SK-N-SH (cell line): ENCODE results near the gene KRT85. TPM values are rescaled to one million over a fixed set of nuclear protein-coding genes. Genes with fewer than 3 reads are reported as not detected.

Source experiments
- CTCF ChIA-PET: fragments of 300-600, 350-600 bp; formaldehyde crosslinking; extraction: SDS; loops from one replicate; lab custom pipeline; 2021; lab: Yijun Ruan, JAX
- POLR2A ChIA-PET: fragments of 350-600 bp; sonication (Branson Sonifier 250); formaldehyde crosslinking; extraction: SDS; loops from one replicate; lab custom pipeline; 2020; ENCODE audit warnings: antibody characterized with exemption, inconsistent platforms; lab: Yijun Ruan, JAX
- DNase-seq: peaks from one replicate; pipeline ENCODE4 v3.0.0; 2012
- H2AFZ ChIP-seq: fragments of 200-600 bp; sonication (generic); 2 replicates; pipeline ENCODE4 v1.8.1; 2016; ENCODE audit warnings: antibody characterized with exemption, mild to moderate bottlenecking, low read depth
- H3F3A ChIP-seq: fragments of 200-600 bp; sonication (generic); replicated peaks from 2 replicates; pipeline ENCODE3; 2016; ENCODE audit warnings: antibody characterized with exemption, mild to moderate bottlenecking; ENCODE audit not compliant: insufficient read depth
- H3K27ac ChIP-seq, 2 experiments: fragments of 200-500 bp in 1 of 2; fragments of 200-600 bp in 1 of 2; sonication (Bioruptor generic) in 1 of 2; sonication (generic), shearing (Covaris generic) in 1 of 2; 2 replicates each; pipeline versions ENCODE4 v1.5.1 to v1.6.1; 2014 to 2016; ENCODE audit warnings: low read depth in 2 of 2, inconsistent platforms in 1 of 2, low read length in 1 of 2, mild to moderate bottlenecking in 1 of 2, mixed read lengths in 1 of 2
- H3K27me3 ChIP-seq: fragments of 200-600 bp; sonication (generic), shearing (Covaris generic); 2 replicates; pipeline ENCODE4 v1.6.1; 2016; ENCODE audit warnings: mixed run types; ENCODE audit not compliant: insufficient read depth
- H3K36me3 ChIP-seq, 2 experiments: fragments of 200-500 bp in 1 of 2; fragments of 200-600 bp in 1 of 2; sonication (Bioruptor generic) in 1 of 2; sonication (generic) in 1 of 2; replicated peaks in 1 of 2; 2 replicates each; pipeline versions ENCODE3 to v1.5.1; 2014 to 2016; ENCODE audit warnings: low read length in 1 of 2, mild to moderate bottlenecking in 1 of 2; ENCODE audit not compliant: insufficient read depth in 2 of 2, control insufficient read depth in 1 of 2
- H3K4me1 ChIP-seq, 2 experiments: fragments of 200-500 bp in 1 of 2; fragments of 200-600 bp in 1 of 2; sonication (Bioruptor generic) in 1 of 2; sonication (generic), shearing (Covaris generic) in 1 of 2; 2 replicates each; pipeline versions ENCODE4 v1.5.1 to v1.6.1; 2014 to 2016; ENCODE audit warnings: low read depth in 1 of 2, low read length in 1 of 2, mixed run types in 1 of 2; ENCODE audit not compliant: insufficient read depth in 2 of 2, control insufficient read depth in 1 of 2
- H3K4me2 ChIP-seq: fragments of 200-600 bp; sonication (generic), shearing (Covaris generic); 2 replicates; pipeline ENCODE4 v1.6.1; 2017; ENCODE audit warnings: mixed run types
- H3K4me3 ChIP-seq, 2 experiments: fragments of 200-500 bp in 1 of 2; fragments of 200-600 bp in 1 of 2; sonication (Bioruptor generic) in 1 of 2; sonication (generic), shearing (Covaris generic) in 1 of 2; 2 replicates each; pipeline versions ENCODE4 v1.5.1 to v1.8.1; 2014 to 2016; ENCODE audit warnings: low read depth in 2 of 2, inconsistent platforms in 1 of 2, low read length in 1 of 2, mild to moderate bottlenecking in 1 of 2, mixed read lengths in 1 of 2, moderate library complexity in 1 of 2
- H3K79me2 ChIP-seq: fragments of 200-600 bp; sonication (generic); 2 replicates; pipeline ENCODE4 v1.8.1; 2017; ENCODE audit warnings: mild to moderate bottlenecking; ENCODE audit not compliant: insufficient read depth
- H3K9ac ChIP-seq: fragments of 200-600 bp; sonication (generic); 2 replicates; pipeline ENCODE4 v1.6.1; 2017; ENCODE audit warnings: mixed run types
- H3K9me2 ChIP-seq: fragments of 200-600 bp; sonication (generic); 2 replicates; pipeline ENCODE4 v1.6.1; 2017; ENCODE audit warnings: mixed run types
- H3K9me3 ChIP-seq: fragments of 200-600 bp; sonication (generic); 2 replicates; pipeline ENCODE4 v1.6.1; 2017; ENCODE audit warnings: mixed run types, mild to moderate bottlenecking, moderate library complexity
- H4K20me1 ChIP-seq: fragments of 200-600 bp; sonication (generic); 2 replicates; pipeline ENCODE4 v1.6.1; 2017; ENCODE audit warnings: mild to moderate bottlenecking, mixed run types; ENCODE audit not compliant: insufficient read depth
- CHD2 ChIP-seq: fragments of 150-350 bp; IDR thresholded peaks from 2 replicates; pipeline ENCODE4 v1.6.1; 2018; ENCODE audit warnings: low read length; ENCODE audit not compliant: partially characterized antibody
- EP300 ChIP-seq, 2 experiments: IDR thresholded peaks; 2 replicates each; pipeline versions ENCODE4 v1.4.0 to v1.6.1; 2012; ENCODE audit warnings: borderline replicate concordance in 1 of 2, low read depth in 1 of 2, low read length in 1 of 2
- EZH2phosphoT487 ChIP-seq: fragments of 200-600 bp; sonication (generic); IDR thresholded peaks from 2 replicates; pipeline ENCODE4 v1.6.1; 2017; ENCODE audit warnings: low read depth, mixed run types, mild to moderate bottlenecking, antibody characterized with exemption, moderate library complexity, borderline replicate concordance
- FOXM1 ChIP-seq: IDR thresholded peaks from 2 replicates; pipeline ENCODE4 v1.4.0; 2012; ENCODE audit warnings: low read depth, mild to moderate bottlenecking
- MEF2A ChIP-seq: IDR thresholded peaks from 2 replicates; pipeline ENCODE4 v1.4.0; 2012; ENCODE audit warnings: low read depth, borderline replicate concordance
- POLR2AphosphoS5 ChIP-seq: IDR thresholded peaks from 2 replicates; pipeline ENCODE4 v1.6.1; 2012; ENCODE audit warnings: low read depth, low read length
- SMC3 ChIP-seq: IDR thresholded peaks from 2 replicates; pipeline ENCODE4 v1.6.1; 2012; ENCODE audit warnings: low read depth, low read length, improper control_type of control experiment
- TCF12 ChIP-seq: IDR thresholded peaks from 2 replicates; pipeline ENCODE4 v1.4.0; 2012
- YY1 ChIP-seq: IDR thresholded peaks from 2 replicates; pipeline ENCODE4 v1.4.0; 2012; ENCODE audit warnings: low read depth, mild to moderate bottlenecking
- WGBS: methylation state at CpG from one replicate; pipeline ENCODE4 v1.1.6; 2017; ENCODE audit warnings: low lambda C conversion rate; 5-methylcytosine and 5-hydroxymethylcytosine counted together
- polyA plus RNA-seq, 3 experiments: library from polyadenylated mRNA; depleted of rRNA; stranded (reverse); fragments of >200 nt; gene quantifications; 2 replicates each; pipeline ENCODE4 v1.2.3, GENCODE V29; 2012
- TF ChIP-seq, protein P1 (sequence below): IDR thresholded peaks from 2 replicates; pipeline ENCODE4 v1.4.0; 2012; ENCODE audit warnings: low read depth, borderline replicate concordance
- TF ChIP-seq, protein P2 (sequence below): IDR thresholded peaks from 2 replicates; pipeline ENCODE4; 2012

The KRT85 gene
- polyA plus RNA-seq, 1 of the 3 experiments (the other 2 are of a cell fraction), result not detected

DNA sequence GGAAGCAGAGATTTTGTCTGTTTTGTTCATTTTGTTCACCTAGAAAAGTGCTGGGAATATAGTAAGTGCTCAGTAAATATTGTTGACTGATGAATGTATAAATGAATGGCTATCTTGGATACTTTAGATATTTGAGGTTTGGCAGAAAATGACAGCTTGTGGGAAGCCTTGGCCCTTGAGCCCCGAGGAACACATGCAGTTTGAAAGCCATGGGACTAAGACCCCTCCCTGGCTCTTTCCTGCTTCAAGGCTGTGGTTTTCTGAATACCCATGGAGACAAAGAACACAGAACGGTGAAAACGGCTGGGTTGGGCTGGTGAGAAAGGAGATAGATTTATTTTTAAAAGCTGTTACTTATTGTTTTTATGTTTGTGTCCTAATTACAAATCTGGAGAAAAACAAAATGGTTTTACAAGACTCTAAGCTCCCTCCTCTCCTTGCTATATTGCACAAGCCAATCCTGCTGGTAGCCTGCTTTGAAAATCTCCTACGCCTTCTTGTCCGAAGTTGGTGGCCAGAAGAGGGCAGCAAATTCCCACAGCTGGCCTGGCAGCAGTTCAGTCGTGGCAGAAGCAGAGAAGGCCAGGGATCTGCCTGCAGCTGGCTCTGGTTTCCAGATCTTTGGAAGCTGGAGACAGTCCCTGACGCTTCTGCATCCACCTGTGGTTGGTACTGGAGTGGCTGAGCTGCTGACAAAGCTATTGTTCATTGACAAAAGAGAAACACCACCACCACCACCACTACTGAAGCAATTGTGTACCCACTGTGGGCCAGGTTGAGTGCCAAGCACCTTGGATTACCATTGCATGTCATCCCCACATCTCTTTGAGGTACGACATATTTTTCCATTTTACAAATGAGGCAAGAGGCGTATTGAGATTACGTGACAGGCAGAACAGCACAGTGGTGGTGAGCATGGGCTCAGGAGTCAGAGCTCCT is 5.2 kb upstream of the KRT85 start (continued):
- TF ChIP-seq, protein P1, sequence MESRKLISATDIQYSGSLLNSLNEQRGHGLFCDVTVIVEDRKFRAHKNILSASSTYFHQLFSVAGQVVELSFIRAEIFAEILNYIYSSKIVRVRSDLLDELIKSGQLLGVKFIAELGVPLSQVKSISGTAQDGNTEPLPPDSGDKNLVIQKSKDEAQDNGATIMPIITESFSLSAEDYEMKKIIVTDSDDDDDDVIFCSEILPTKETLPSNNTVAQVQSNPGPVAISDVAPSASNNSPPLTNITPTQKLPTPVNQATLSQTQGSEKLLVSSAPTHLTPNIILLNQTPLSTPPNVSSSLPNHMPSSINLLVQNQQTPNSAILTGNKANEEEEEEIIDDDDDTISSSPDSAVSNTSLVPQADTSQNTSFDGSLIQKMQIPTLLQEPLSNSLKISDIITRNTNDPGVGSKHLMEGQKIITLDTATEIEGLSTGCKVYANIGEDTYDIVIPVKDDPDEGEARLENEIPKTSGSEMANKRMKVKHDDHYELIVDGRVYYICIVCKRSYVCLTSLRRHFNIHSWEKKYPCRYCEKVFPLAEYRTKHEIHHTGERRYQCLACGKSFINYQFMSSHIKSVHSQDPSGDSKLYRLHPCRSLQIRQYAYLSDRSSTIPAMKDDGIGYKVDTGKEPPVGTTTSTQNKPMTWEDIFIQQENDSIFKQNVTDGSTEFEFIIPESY, result no peak
- TF ChIP-seq TCF12 (no peak), MEF2A (no peak), EZH2phosphoT487 (no peak), CHD2 (peak; percentile 11), SMC3 (peak; percentile 89), FOXM1 (no peak), EP300 (IDR thresholded peaks at IDR 0.05; ENCODE audit: borderline replicate concordance in 1 of 2, low read depth in 1 of 2, low read length in 1 of 2) (no peak)

DNA sequence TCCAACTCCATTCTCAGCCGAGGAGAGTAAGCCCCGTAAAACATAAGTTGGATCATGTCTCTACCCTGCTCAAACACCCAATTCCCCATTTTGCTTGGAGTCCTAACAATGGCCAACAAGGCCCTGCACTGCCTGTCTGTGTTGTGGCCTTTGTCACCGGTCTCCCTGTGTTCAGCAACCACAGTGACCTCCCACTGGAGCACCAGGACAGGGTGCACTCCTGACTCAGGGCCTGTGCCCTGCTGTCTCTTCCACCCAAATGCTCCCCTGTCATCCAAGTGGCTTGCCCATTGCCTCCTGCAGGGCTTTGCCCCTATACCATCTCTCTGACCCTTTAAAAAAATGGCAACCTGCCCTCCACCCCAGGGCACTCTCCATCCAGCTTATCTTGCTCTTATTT is 4.4 kb upstream of the KRT85 start:
- Histone ChIP-seq H3K9me2 (no peaks in the 10 kb centered on the region), H3K9ac (no peak overlapping the region), H3K9me3 (peaks cover 7% of the 10 kb centered on the region; the same call in 1 of the 2 replicates), H3K36me3 (no peaks in the 10 kb centered on the region), H3K79me2 (no peaks in the 10 kb centered on the region), H2AFZ (no peak overlapping the region), H3F3A (no peaks in the 10 kb centered on the region), H3K4me3 (no peak overlapping the region), H4K20me1 (no peaks in the 10 kb centered on the region), H3K27me3 (peaks cover 48% of the 10 kb centered on the region), H3K27ac (no peak overlapping the region), H3K4me1 (no peaks in the 10 kb centered on the region), H3K4me2 (no peak overlapping the region)
- 67% methylated on average over 3 of the region's 3 CpGs for whole genome bisulfite sequencing
- TF ChIP-seq CHD2, result no peak
- TF ChIP-seq EZH2phosphoT487, result no peak
- TF ChIP-seq POLR2AphosphoS5, result no peak
- TF ChIP-seq, protein P2, sequence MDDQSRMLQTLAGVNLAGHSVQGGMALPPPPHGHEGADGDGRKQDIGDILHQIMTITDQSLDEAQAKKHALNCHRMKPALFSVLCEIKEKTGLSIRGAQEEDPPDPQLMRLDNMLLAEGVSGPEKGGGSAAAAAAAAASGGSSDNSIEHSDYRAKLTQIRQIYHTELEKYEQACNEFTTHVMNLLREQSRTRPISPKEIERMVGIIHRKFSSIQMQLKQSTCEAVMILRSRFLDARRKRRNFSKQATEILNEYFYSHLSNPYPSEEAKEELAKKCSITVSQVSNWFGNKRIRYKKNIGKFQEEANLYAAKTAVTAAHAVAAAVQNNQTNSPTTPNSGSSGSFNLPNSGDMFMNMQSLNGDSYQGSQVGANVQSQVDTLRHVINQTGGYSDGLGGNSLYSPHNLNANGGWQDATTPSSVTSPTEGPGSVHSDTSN, result no peak
- no peak for TF ChIP-seq YY1
- ChIA-PET CTCF (interaction anchor here (0.6 to 6.6 kb wide), 35 partner anchors 8 to 609 kb away, joined by 3 to 111 read pairs (median 5); no protein-coding TSS in a partner anchor), POLR2A (no interaction called here)
- DNase-seq, result no peak
